Heart left ventricle (tissue), 13 donors: ENCODE data around the gene OR7D4.

ENCODE experiments used
- POLR2A ChIP-seq, 2 donors: fragments of 450-650 bp; IDR thresholded peaks; one replicate each; pipeline ENCODE4 v1.6.1; 2017; ENCODE audit warnings: antibody characterized with exemption in 2 of 2, mild to moderate bottlenecking in 2 of 2, moderate library complexity in 2 of 2
- TF ChIP-seq, protein P1 (sequence below), 12 donors: fragments of 200-600 bp; sonication (generic) in 4 of 12; IDR thresholded peaks; one replicate each; pipeline versions ENCODE4 v1.5.0 to v1.8.0; 2018 to 2022; ENCODE audit warnings: antibody characterized with exemption in 12 of 12, mild to moderate bottlenecking in 5 of 12
- donor health status: ischemic (EF 13 %, LVEDD 7.1; RV severe dilation, severe dysfunction).
- donor health status: DM: no; HTN: yes; CAD: no.
- donor health status: DM: no; HTN: no; CAD: no.
- donor health status: ischemic (EF 25% LVEDD 6.9; RV normal size, moderate dysfunction).
- donor health status: ischemic (EF 25% LVEDD 5.7; RV mildly dilated, moderate dysfunction).
- donor health status: ischemic (EF 35%, LVEDD 5.7; RV mildly dilated, moderate dysfunction).
- donor health status: nonischemic (EF 11% LVEDD 7.7; RV severe dilation, severe dysfunction).
- donor health status: DM: yes; HTN: yes; CAD: no.
- donor health status: PGD.
- donor health status: ischemic (EF 29% LVEDD 5.4; RV normal size, mild dysfunction).
- donor health status: nonischemic (EF 23%, LVEDD 6.1; RV moderate dilation, normal function).

DNA sequence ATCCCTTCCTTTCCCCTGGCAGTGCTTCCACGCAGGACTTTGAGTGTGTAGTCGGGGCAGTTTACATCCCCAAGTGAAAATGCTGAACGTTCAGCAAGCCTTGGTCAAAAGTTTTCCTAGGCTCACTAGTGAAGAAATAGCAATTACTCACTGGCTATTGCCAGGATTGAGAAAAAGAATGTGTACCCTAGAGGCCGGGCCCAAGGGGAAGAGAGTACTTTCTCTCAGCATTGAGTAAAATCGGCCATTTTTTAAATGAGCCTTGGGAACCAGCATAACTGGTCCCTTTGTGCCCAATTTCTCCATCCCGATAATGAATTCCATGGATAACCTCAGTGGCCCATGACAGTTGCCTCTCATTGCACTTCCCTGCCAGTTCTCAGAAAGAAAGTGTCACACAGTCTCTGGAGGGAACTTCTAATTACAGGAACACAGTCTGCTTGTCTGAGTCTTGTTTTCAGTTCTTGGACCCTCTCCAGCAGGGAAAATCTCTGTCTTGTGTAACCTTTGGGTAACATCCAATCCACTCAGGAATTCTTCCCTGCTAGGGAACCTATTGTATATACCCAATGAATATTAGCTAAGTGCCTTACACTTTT is 47.9 kb downstream of the OR7D4 start:
- TF ChIP-seq, protein P1, sequence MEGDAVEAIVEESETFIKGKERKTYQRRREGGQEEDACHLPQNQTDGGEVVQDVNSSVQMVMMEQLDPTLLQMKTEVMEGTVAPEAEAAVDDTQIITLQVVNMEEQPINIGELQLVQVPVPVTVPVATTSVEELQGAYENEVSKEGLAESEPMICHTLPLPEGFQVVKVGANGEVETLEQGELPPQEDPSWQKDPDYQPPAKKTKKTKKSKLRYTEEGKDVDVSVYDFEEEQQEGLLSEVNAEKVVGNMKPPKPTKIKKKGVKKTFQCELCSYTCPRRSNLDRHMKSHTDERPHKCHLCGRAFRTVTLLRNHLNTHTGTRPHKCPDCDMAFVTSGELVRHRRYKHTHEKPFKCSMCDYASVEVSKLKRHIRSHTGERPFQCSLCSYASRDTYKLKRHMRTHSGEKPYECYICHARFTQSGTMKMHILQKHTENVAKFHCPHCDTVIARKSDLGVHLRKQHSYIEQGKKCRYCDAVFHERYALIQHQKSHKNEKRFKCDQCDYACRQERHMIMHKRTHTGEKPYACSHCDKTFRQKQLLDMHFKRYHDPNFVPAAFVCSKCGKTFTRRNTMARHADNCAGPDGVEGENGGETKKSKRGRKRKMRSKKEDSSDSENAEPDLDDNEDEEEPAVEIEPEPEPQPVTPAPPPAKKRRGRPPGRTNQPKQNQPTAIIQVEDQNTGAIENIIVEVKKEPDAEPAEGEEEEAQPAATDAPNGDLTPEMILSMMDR (IDR thresholded peaks at IDR 0.05): no peak
- no peak for TF ChIP-seq POLR2A (IDR thresholded peaks at IDR 0.05)
